ENCODE measurements around the gene ADD1. TPM values are rescaled to one million over a fixed set of nuclear protein-coding genes. Genes with fewer than 3 reads are reported as not detected.

ADD1 gene
- polyA plus RNA-seq, 3 donors: 254 to 268 (median 264) TPM

GRCh38 chr4:2963175-2963965 is 119.7 kb downstream of the ADD1 start, which contains the start of the genes GRK4 and NOP14:
TSS of gene GRK4 (plus strand) at chr4:2963571. CDS start at chr4:2964071, 500 bp downstream.
TSS of gene NOP14 (minus strand) at chr4:2963406. CDS start at chr4:2963319, 87 bp downstream.
- peak; percentile 91 to 97 (median 97) for DNase-seq (ENCODE audit: extremely low read depth in 1 of 11, low read depth in 9 of 11, low spot score in 4 of 11)

GRCh38 chr4:2963966-2964471 is 120.4 kb downstream of the ADD1 start:
- peak in 1 of 11 donors; percentile 36 for DNase-seq (ENCODE audit: extremely low read depth in 1 of 11, low read depth in 9 of 11, low spot score in 4 of 11)

- DNase-seq (ENCODE audit: extremely low read depth in 1 of 11, low read depth in 9 of 11, low spot score in 4 of 11): no peak
Observed at GRCh38 chr4:2964706-2965258, 121.1 kb downstream of the ADD1 start.

- DNase-seq (ENCODE audit: extremely low read depth in 1 of 11, low read depth in 9 of 11, low spot score in 4 of 11): no peak
Observed at GRCh38 chr4:2965262-2965661, 121.6 kb downstream of the ADD1 start.

GRCh38 chr4:2968381-2968780 is 124.7 kb downstream of the ADD1 start:
- no peak for DNase-seq (ENCODE audit: extremely low read depth in 1 of 11, low read depth in 9 of 11, low spot score in 4 of 11)

GRCh38 chr4:2971275-2971674 is 127.6 kb downstream of the ADD1 start:
- DNase-seq (ENCODE audit: extremely low read depth in 1 of 11, low read depth in 9 of 11, low spot score in 4 of 11): no peak

GRCh38 chr4:2977211-2978088 is 133.8 kb downstream of the ADD1 start:
- DNase-seq (ENCODE audit: extremely low read depth in 1 of 11, low read depth in 9 of 11, low spot score in 4 of 11): no peak

Other genes with a start within 250 kb of the ADD1 start
- gene TNIP2, start 87.5 kb upstream of the ADD1 start, polyA plus RNA-seq (ENCODE audit: insufficient read length in 3 of 3): 10 to 100 TPM; 16.7 to 22.8 (median 22.2) TPM
- 10 to 100 TPM; 23.9 to 46.5 (median 35.8) TPM for gene SH3BP2, start 50.8 kb upstream of the ADD1 start, polyA plus RNA-seq (ENCODE audit: insufficient read length in 3 of 3)
- 10 to 100 TPM; 29.0 to 32.7 (median 30.7) TPM for gene NOP14, start 119.6 kb downstream of the ADD1 start, polyA plus RNA-seq (ENCODE audit: insufficient read length in 3 of 3)
- 10 to 100 TPM in 1 of 3 donors, 1 to 10 TPM in 2; 6.2 to 10.0 (median 8.0) TPM for gene GRK4, start 119.7 kb downstream of the ADD1 start, polyA plus RNA-seq (ENCODE audit: insufficient read length in 3 of 3)
- not detected for gene HTT-AS, start 230.7 kb downstream of the ADD1 start, polyA plus RNA-seq (ENCODE audit: insufficient read length in 3 of 3)
- 10 to 100 TPM; 30.8 to 38.1 (median 37.9) TPM for gene HTT, start 230.8 kb downstream of the ADD1 start, polyA plus RNA-seq (ENCODE audit: insufficient read length in 3 of 3)

Measured in renal cortex interstitium (tissue), 11 donors.